D341Med (cell line): Measurements from ENCODE around the gene BID.

ENCODE experiments used
- DNase-seq: peaks from one replicate; pipeline ENCODE4 v3.0.0; 2012; ENCODE audit warnings: low spot score

The BID gene

GRCh38 chr22:17774206-17774925 lies at the start of gene BID:
TSS of gene BID (minus strand) at chr22:17774469. CDS start at chr22:17750116, 24,353 bp downstream.
- peak; percentile 79 for DNase-seq

GRCh38 chr22:17823964-17824363 lies 49.7 kb upstream of the BID start:
- DNase-seq, result no peak

DNA sequence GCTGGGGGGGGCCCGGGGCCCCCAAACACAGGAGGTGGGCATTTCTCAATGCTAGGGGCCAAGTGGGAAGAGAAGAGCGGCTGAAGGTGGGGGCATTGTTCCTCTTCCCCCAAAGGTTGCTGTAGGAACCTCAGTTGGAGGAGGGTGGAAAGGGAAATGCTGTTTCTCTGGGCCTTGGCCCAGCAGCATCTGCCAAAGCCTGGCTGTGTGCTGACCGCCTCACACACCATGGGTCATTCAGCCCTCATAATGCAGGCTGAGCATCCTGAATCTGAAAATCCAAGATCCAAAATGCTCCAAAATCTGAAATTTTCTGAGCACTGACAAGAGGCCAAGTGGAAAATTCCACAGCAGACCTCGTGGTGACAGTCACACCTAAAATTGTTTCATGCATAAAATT lies 49.0 kb upstream of the BID start:
- no peak for DNase-seq

- no peak for DNase-seq
Measured at GRCh38 chr22:17822087-17822486, 47.8 kb upstream of the BID start.

DNA sequence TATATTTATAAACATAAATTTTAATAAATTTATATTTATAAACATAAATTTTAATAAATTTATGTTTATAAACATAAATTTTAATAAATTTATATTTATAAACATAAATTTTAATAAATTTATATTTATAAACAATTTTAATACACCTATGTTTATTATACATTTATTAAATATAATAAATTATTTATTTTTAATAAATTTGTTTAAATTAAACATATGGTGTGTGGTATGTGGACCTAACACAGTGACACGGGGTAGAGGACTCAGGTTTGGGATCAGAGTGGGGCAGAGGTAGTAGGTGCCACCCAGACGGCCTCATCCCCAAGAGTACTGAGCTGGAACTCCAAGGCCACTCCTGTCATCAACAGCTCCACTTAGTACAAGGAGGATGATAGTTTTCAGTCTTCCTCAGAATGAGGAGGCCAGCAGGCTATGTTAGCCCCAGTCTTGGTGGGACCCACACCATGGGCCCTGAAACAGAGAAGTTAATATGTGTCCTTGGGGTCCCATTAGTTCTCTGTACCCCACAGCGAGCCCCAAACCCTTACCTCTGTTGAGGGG lies 46.7 kb upstream of the BID start:
- DNase-seq, result no peak

- DNase-seq, result no peak
Measured at GRCh38 chr22:17818649-17819048, 44.4 kb upstream of the BID start.

DNA sequence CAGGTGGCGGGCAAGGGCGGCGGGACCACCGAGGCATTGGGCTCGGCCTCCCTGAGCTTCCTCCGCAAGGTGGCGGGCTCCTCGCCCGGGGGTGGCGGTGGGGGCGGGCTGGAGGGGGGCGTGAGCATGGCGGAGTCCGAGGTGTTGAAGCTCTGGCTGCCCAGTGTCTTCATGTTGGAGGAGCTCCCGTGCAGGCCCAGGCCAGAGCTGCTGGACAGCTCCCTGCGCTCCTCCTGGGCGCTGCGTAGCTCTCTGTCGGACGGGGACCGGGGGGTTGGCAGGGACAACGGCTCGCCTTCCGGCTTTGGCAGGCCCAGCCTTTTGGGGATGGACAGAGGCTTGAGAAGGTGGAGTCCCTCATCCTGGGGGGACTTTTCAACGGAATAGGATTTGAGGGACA lies 43.9 kb upstream of the BID start:
- no peak for DNase-seq

GRCh38 chr22:17817511-17818065 lies 43.3 kb upstream of the BID start:
- no peak for DNase-seq

- no peak for DNase-seq
Measured at GRCh38 chr22:17817079-17817478, 42.8 kb upstream of the BID start.

- no peak for DNase-seq
Measured at GRCh38 chr22:17816649-17817048, 42.4 kb upstream of the BID start.

- no peak for DNase-seq
Measured at GRCh38 chr22:17815703-17816254, 41.5 kb upstream of the BID start.

- DNase-seq, result no peak
Measured at GRCh38 chr22:17814830-17815229, 40.6 kb upstream of the BID start.

GRCh38 chr22:17814084-17814483 lies 39.8 kb upstream of the BID start:
- no peak for DNase-seq

DNA sequence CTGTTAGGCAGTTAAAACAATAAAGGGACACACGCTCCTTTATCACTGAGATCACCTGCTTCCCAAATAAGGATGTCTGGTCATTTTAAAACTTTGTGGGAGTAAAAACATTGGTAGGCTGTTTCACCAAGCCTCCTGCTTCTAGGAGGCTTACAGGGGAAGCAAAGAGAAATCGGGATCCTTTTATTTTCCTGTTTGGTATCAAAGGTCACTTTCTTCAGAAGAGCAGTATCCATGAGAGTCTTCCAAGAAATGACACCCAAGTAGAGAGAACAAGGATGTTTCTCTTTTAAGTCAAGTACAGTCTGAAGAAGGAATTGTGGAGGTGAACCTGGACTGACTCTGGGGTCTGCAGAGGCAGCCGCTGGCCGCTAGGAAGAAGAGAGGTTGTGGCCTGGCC lies 36.9 kb upstream of the BID start:
- no peak for DNase-seq

GRCh38 chr22:17810570-17811116 lies 36.4 kb upstream of the BID start:
- DNase-seq, result no peak

GRCh38 chr22:17808693-17809403 lies 34.6 kb upstream of the BID start:
- DNase-seq, result no peak

GRCh38 chr22:17807578-17808410 lies 33.5 kb upstream of the BID start:
- DNase-seq, result no peak

DNA sequence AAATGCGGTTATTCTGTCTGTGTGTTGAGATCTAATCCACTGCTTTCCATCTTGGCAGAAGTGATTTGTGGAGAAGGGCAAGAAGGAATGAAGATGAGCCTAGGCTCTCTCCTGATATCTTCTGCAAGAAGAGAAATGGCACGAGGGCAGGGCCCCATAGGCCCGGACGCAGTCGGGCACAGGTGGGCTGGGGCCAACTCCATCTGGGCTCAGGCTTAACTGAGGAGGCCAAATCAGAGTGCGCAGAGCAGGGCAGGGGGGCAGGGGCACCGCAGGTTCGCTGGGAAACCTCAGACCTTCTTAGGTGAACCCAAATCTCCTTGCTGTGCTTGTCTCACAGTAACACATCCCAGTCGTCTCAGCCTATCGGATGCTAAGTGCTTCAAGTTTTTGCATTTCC lies 32.8 kb upstream of the BID start:
- no peak for DNase-seq

GRCh38 chr22:17806437-17806836 lies 32.2 kb upstream of the BID start:
- DNase-seq, result no peak

DNA sequence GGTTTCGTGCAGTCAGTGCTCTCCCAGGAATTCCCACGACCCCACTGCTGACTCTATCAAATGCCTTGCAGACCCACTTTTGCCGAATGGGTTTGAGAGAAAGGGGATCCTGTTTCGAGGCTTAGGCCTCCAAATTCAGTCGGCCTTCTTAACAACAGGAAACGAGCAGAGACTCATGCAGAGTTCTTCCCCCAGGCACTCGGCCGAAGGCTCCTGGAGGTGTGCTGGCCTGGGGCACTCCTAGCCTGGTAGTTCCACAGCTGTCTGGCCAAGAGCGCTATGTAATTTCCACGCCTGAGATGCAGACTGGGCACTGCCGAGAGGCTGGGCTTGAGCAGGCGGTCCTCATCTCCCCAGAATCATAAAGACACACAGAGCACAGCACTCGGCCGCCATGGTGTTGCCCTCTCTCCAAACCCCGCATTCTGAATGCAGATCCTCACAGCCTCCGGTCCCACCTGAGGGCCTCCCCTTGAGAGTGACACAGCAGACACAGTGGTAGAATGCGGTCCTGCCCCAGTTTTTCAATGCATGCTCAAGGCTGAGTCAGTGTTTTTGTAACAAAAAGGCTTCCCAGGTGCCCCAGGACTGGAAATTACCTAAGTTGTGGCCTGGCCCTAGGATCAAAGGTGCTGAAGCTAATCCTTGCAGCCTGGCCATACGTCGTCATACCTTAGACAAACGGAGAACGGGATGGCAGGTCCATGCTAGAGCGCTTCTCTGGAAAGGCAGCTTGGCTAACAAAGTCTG lies 30.2 kb upstream of the BID start:
- DNase-seq, result no peak
